Stimulated activated effector memory CD8-positive, alpha-beta T cell treated with anti-CD3 and anti-CD28 coated beads, Interleukin-12 subunit alpha, Interleukin-12 subunit beta, amount 100 ng/mL, for 72 hours (primary cell): ENCODE measurements around the gene VPS26B.
"Not testable (repeated sequence)": the region's sequence is repeated elsewhere in the genome, so short reads cannot be mapped to it uniquely, and the experiment has no call there.

Experiments used
- ATAC-seq: fragments of 150-1000 bp; cut with Tn5 transposase; 2 replicates; pipeline ENCODE4 v1.10.0; 2021
- DNase-seq, 2 donors: peaks; one replicate each; pipeline ENCODE4 v3.0.0; 2021 to 2022; ENCODE audit warnings: low spot score in 2 of 2
- H3K27ac Mint-ChIP-seq: one replicate; pipeline ENCODE4 v1.8.0; 2022; ENCODE audit warnings: mild to moderate bottlenecking, mixed read lengths
- H3K36me3 Mint-ChIP-seq: one replicate; pipeline ENCODE4 v1.8.0; 2022; ENCODE audit warnings: mild to moderate bottlenecking, mixed read lengths
- H3K4me1 Mint-ChIP-seq: one replicate; pipeline ENCODE4 v1.8.0; 2022; ENCODE audit warnings: mixed read lengths
- H3K4me3 Mint-ChIP-seq: one replicate; pipeline ENCODE4 v1.8.0; 2022; ENCODE audit warnings: mild to moderate bottlenecking, mixed read lengths
- H3K9me3 Mint-ChIP-seq: one replicate; pipeline ENCODE4 v1.8.0; 2022; ENCODE audit warnings: mixed read lengths

VPS26B gene

GRCh38 chr11:134244593-134244992 lies 20.1 kb downstream of the VPS26B start:
- DNase-seq, result no peak
- ATAC-seq, result peak; percentile 19
- Mint-ChIP-seq H3K36me3 (peaks cover 81% of the 10 kb centered on the region), H3K9me3 (no peaks in the 10 kb centered on the region), H3K4me1 (peaks cover 18% of the 10 kb centered on the region), H3K27ac (peak overlapping the region; percentile 76), H3K4me3 (no peak overlapping the region)

DNA sequence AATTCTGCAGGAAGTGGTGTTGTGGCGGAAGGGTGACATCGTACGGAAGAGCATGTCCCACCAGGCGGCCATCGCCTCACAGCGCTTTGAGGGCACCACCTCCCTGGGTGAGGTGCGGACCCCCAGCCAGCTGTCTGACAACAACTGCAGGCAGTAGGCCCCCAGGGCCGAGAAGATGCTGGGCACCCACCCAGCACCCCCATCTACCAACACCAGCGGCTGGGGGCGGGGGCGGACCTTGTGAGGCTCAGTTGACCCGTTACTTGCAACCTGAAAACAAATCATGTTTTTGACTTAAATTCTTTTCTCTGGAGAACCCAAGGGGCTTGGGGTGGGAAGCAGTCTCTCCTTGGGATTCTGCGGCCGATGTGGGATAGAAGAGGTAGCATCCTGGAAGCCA lies 21.0 kb downstream of the VPS26B start:
- Mint-ChIP-seq H3K36me3 (peaks cover 82% of the 10 kb centered on the region), H3K4me3 (no peak overlapping the region), H3K9me3 (no peaks in the 10 kb centered on the region), H3K27ac (peak overlapping the region; percentile 35), H3K4me1 (peaks cover 18% of the 10 kb centered on the region)
- no peak for DNase-seq
- no peak for ATAC-seq

DNA sequence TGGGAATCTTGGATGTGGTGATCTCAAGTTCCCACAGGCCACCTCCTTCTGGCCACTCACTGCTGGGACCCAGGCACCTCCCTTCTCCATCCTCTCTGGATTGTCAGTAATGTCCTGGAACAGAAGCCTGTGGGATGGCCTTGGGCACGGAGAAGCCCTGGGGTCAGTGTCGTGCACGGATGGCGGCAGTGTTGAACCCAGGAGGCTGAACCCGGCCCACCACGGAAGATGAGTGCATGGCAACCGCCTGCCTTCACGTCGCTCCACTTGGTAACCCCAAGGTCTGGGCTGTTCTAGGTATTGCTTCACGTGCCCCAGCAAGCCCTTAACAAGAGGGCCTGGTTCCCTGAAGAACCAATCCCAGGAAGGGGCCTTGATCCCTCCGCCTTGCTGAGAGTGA lies 21.6 kb downstream of the VPS26B start:
- peaks cover 82% of the 10 kb centered on the region for H3K36me3 Mint-ChIP-seq
- no peak for ATAC-seq
- no peaks in the 10 kb centered on the region for H3K9me3 Mint-ChIP-seq
- peaks cover 18% of the 10 kb centered on the region for H3K4me1 Mint-ChIP-seq
- peak overlapping the region; percentile 35 for H3K27ac Mint-ChIP-seq
- no peak for DNase-seq
- H3K4me3 Mint-ChIP-seq, result no peak overlapping the region

- H3K9me3 Mint-ChIP-seq, result no peaks in the 10 kb centered on the region
- no peak overlapping the region for H3K4me3 Mint-ChIP-seq
- ATAC-seq (no peak), DNase-seq (no peak)
- peaks cover 21% of the 10 kb centered on the region for H3K4me1 Mint-ChIP-seq
- H3K36me3 Mint-ChIP-seq, result peaks cover 82% of the 10 kb centered on the region
- H3K27ac Mint-ChIP-seq, result peak overlapping the region; percentile 35
Measured at GRCh38 chr11:134246678-134247077, 22.2 kb downstream of the VPS26B start.

DNA sequence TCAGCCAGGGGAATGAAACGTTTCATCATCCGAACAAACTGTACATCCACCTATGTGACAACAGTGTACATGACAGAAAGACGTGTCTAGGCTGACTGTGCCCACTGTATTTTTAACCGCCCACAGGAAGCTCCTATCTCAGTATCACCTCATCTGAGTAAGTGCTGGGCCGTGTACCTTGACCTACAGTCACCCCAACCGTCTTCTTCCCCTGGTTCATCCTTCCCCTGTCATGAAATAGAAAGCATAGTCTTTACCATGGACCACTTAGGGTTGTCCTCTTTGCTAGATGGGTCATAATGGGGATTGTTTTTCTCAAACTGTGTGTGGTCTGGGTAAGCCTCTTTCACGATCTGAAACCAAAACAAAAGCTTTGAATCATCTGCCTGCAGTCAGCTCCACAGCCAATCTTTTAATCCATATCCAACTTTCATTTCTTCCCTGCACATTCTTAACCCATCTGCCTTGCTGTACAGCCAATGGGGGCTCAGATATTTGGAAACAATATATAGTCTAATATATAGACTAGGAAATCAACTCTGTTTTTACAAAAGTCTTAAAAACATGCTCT lies 24.5 kb downstream of the VPS26B start:
- Mint-ChIP-seq H3K4me3 (peak overlapping the region; percentile 1), H3K9me3 (no peaks in the 10 kb centered on the region), H3K36me3 (peaks cover 59% of the 10 kb centered on the region), H3K4me1 (peaks cover 37% of the 10 kb centered on the region), H3K27ac (peak overlapping the region; percentile 53)
- peak in 1 of 2 donors; percentile 70 for DNase-seq
- ATAC-seq, result peak; percentile 73

- no peaks in the 10 kb centered on the region for H3K9me3 Mint-ChIP-seq
Measured at GRCh38 chr11:134250246-134250645, 25.8 kb downstream of the VPS26B start.

GRCh38 chr11:134250675-134251074 lies 26.2 kb downstream of the VPS26B start:
- H3K9me3 Mint-ChIP-seq, result no peaks in the 10 kb centered on the region
- H3K4me1 Mint-ChIP-seq, result peaks cover 48% of the 10 kb centered on the region
- H3K27ac Mint-ChIP-seq, result no peak overlapping the region
- DNase-seq (no peak), ATAC-seq (no peak)
- no peak overlapping the region for H3K4me3 Mint-ChIP-seq
- peaks cover 44% of the 10 kb centered on the region for H3K36me3 Mint-ChIP-seq

More at GRCh38 chr11:134250246-134250645, 25.8 kb downstream of the VPS26B start:
- Mint-ChIP-seq H3K36me3 (peaks cover 47% of the 10 kb centered on the region), H3K4me3 (no peak overlapping the region), H3K27ac (no peak overlapping the region), H3K4me1 (peaks cover 46% of the 10 kb centered on the region)
- ATAC-seq, result no peak
- DNase-seq, result no peak

DNA sequence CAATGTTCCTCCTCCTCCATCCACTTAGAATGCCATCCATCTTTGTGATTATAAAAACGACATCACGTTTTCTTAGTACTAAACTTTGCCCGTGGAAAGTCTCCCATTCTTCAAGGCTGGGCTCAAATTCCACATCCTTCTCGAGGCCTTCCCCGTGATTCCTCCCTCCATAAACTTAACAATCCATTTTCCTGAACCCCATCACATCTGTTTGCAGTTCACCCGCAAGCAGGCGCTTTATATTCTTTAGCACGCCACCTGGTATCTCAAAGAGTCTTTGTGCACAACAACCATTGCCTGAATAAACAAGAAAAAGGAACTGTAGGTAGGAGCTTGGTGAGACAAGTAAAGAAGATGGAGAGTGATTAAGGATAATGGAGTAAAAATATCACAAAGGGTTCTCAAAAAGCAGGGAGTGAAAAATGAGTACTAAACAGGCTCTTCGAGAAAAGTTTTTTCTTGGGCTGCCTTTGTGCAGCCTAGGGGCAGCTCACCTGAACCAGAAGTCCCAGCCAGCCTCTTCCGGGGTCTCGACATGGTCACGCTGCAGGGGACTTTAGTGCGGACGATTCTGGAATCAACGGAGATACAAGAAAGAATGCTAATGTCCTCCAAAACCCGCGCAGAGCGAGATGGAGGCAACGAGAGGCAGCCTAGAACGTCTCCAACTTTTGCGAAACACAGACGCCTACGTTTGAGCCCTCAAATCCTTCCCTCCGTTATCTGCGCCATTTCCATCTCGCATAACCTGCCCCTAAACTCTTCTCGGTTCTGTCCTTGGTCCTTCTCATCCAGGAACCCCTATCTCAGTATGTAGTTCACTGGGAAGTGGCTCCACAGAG lies 28.1 kb downstream of the VPS26B start:
- Mint-ChIP-seq H3K36me3 (peaks cover 34% of the 10 kb centered on the region), H3K9me3 (no peaks in the 10 kb centered on the region), H3K4me1 (peaks cover 55% of the 10 kb centered on the region), H3K4me3 (peak overlapping the region; percentile 92), H3K27ac (peak overlapping the region; percentile 54)
- DNase-seq (no peak), ATAC-seq (peak; percentile 14)

DNA sequence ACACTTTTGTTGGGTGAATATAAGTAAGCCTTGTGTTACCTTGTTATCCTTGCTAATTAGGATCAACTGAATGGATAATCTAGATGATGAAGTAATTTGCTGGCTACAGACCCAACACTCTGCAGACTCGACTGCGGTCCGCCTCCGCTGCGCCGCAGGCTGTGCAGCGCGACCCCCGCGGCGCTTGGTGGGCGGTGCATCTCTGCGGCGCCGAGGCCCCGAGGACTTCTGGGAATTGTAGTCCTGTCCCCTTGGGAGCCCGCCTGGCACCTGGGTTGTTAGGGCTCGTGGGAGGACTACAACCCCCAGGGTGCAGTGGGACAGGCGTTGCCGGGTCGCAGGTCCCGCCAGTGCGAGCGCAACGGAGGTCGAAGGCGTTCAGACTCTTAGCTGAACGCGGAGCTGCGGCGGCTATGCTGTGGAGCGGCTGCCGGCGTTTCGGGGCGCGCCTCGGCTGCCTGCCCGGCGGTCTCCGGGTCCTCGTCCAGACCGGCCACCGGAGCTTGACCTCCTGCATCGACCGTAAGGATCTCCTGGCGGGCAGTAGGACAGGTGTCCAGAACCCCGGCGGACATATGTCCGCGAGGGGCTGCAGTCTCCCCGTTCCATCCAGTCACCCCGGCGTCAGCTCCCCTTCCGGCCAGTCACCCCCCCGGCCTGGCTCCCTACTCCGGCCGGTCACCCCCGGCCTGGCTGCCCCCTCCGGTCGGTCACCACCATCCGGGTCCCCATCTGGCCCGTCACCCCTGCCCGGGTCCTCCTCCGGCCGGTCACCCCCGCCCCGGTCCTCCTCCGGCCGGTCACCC lies 28.9 kb downstream of the VPS26B start, which contains the start of the genes ACAD8 and THYN1:
ACAD8 (plus strand) TSS at position 381 of the 806 bp plus-strand sequence; CDS start at position 414, 33 bp downstream.
THYN1 (minus strand) TSS at position 165 of the 806 bp plus-strand sequence. CDS start 470 bp downstream, outside the sequence.
- no peaks in the 10 kb centered on the region for H3K9me3 Mint-ChIP-seq
- H3K4me1 Mint-ChIP-seq, result peaks cover 48% of the 10 kb centered on the region
- peak within 1 kb of the TSS; percentile 54 for H3K27ac Mint-ChIP-seq
- ATAC-seq, result peak; percentile 97
- peaks cover 33% of the 10 kb centered on the region for H3K36me3 Mint-ChIP-seq
- peak; percentile 82 to 95 for DNase-seq
- peak within 1 kb of the TSS; percentile 92 for H3K4me3 Mint-ChIP-seq

- Mint-ChIP-seq H3K36me3 (peaks cover 33% of the 10 kb centered on the region), H3K9me3 (no peaks in the 10 kb centered on the region), H3K4me1 (peaks cover 37% of the 10 kb centered on the region), H3K27ac (peak overlapping the region; percentile 54), H3K4me3 (peak overlapping the region; percentile 92)
- DNase-seq (no peak), ATAC-seq (no peak)
Measured at GRCh38 chr11:134254433-134255183, 30.1 kb downstream of the VPS26B start.

DNA sequence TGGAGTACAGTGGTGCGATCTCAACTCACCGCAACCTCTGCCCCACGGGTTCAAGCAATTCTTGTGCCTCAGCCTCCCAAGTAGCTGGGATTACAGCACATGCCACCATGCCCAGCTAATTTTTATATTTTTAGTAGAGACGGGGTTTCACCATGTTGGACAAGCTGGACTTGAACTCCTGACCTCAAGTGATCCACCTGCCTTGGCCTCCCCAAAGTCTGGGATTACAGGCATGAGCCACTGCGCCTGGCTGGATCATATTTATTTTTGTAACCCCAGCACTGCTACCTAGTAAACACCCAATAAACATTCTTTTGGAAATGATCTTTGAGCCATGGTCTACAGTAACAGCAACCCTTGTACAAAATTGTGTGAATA lies 30.7 kb downstream of the VPS26B start:
- H3K4me1 Mint-ChIP-seq, result peaks cover 37% of the 10 kb centered on the region
- not testable (repeated sequence) for H3K9me3 Mint-ChIP-seq, ATAC-seq, DNase-seq
- peak overlapping the region; percentile 92 for H3K4me3 Mint-ChIP-seq
- peaks cover 33% of the 10 kb centered on the region for H3K36me3 Mint-ChIP-seq
- H3K27ac Mint-ChIP-seq, result peak overlapping the region; percentile 34

DNA sequence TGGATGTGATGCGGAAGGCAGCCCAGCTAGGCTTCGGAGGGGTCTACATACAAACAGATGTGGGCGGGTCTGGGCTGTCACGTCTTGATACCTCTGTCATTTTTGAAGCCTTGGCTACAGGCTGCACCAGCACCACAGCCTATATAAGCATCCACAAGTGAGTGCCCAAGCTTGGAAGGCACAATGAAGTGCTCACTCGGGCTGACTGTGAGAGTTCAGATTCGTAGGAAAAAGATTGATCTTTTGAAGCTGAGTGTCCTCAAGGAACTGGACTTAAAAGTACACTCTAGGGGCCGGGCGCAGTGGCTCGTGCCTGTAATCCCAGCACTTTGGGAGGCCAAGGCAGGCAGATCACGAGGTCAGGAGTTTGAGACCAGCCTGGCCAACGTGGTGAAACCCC lies 32.6 kb downstream of the VPS26B start:
- DNase-seq (no peak), ATAC-seq (no peak)
- H3K4me3 Mint-ChIP-seq, result no peak overlapping the region
- peaks cover 44% of the 10 kb centered on the region for H3K36me3 Mint-ChIP-seq
- no peaks in the 10 kb centered on the region for H3K9me3 Mint-ChIP-seq
- peaks cover 30% of the 10 kb centered on the region for H3K4me1 Mint-ChIP-seq
- no peak overlapping the region for H3K27ac Mint-ChIP-seq

DNA sequence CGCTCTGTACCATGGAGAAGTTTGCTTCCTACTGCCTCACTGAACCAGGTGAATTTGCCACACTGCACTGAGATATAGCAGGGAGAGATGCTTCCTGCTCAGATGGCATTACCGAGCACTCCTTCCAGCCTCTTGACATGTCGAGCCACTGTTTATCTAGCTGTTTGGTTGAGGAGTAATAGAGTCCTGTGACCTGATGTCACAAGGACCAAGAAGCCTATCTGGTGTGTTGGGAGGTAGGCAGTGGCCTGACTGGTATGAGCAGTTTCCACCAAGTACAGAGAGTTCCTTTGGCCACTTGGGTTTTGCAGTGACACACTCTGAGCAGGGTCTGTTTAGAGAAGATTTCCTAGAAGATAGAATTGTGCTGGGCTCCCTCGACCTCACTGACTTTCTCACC lies 34.1 kb downstream of the VPS26B start:
- ATAC-seq (no peak), DNase-seq (no peak)
- Mint-ChIP-seq H3K4me3 (no peak overlapping the region), H3K36me3 (peaks cover 49% of the 10 kb centered on the region), H3K9me3 (no peaks in the 10 kb centered on the region), H3K4me1 (peaks cover 20% of the 10 kb centered on the region), H3K27ac (no peak overlapping the region)

GRCh38 chr11:134260503-134260902 lies 36.0 kb downstream of the VPS26B start:
- DNase-seq, result no peak
- H3K4me3 Mint-ChIP-seq, result no peak overlapping the region
- H3K27ac Mint-ChIP-seq, result no peak overlapping the region
- peaks cover 56% of the 10 kb centered on the region for H3K36me3 Mint-ChIP-seq
- H3K9me3 Mint-ChIP-seq, result no peaks in the 10 kb centered on the region
- no peak for ATAC-seq
- peaks cover 9% of the 10 kb centered on the region for H3K4me1 Mint-ChIP-seq
